Liver (tissue), 3 donors: ENCODE results near the gene PRKN.

Experiments
- CTCF ChIP-seq: fragments of 150-350 bp; IDR thresholded peaks from 2 replicates; pipeline ENCODE4 v1.5.1; 2017; ENCODE audit warnings: improper control_type of control experiment, low read depth, low read length; ENCODE audit not compliant: missing input control
- EGR1 ChIP-seq, 2 donors: IDR thresholded peaks; 2 replicates each; pipeline ENCODE4 v1.6.1; 2016 to 2018; ENCODE audit warnings: antibody characterized with exemption in 2 of 2, low read depth in 2 of 2
- RAD21 ChIP-seq, 2 donors: IDR thresholded peaks; 2 replicates each; pipeline ENCODE4 v1.6.1; 2016; ENCODE audit warnings: antibody characterized with exemption in 2 of 2, mild to moderate bottlenecking in 2 of 2
- REST ChIP-seq: IDR thresholded peaks from 2 replicates; pipeline ENCODE4 v1.6.1; 2016; ENCODE audit warnings: antibody characterized with exemption, mild to moderate bottlenecking
- TAF1 ChIP-seq: conservative IDR thresholded peaks from 2 replicates; pipeline ENCODE4 v1.6.1; 2016; ENCODE audit warnings: antibody characterized with exemption, mild to moderate bottlenecking
- YY1 ChIP-seq: IDR thresholded peaks from 2 replicates; pipeline ENCODE4 v1.6.1; 2016; ENCODE audit warnings: antibody characterized with exemption, mild to moderate bottlenecking
- donor health status: healthy.
- donor health status: healthy.

GRCh38 chr6:161318456-161318855 lies 1409.1 kb downstream of the PRKN start:
- no peak for TF ChIP-seq CTCF
- no peak for TF ChIP-seq RAD21 (IDR thresholded peaks at IDR 0.05)
- TF ChIP-seq YY1, result no peak
- no peak for TF ChIP-seq REST
- no peak for TF ChIP-seq TAF1
- TF ChIP-seq EGR1 (IDR thresholded peaks at IDR 0.05; ENCODE audit: low read depth in 2 of 2), result no peak
